Measurements from ENCODE around the gene AFTPH.
A peak's percentile ranks its signal among the peaks of the same experiment; 100 is the strongest.

The AFTPH gene

DNA sequence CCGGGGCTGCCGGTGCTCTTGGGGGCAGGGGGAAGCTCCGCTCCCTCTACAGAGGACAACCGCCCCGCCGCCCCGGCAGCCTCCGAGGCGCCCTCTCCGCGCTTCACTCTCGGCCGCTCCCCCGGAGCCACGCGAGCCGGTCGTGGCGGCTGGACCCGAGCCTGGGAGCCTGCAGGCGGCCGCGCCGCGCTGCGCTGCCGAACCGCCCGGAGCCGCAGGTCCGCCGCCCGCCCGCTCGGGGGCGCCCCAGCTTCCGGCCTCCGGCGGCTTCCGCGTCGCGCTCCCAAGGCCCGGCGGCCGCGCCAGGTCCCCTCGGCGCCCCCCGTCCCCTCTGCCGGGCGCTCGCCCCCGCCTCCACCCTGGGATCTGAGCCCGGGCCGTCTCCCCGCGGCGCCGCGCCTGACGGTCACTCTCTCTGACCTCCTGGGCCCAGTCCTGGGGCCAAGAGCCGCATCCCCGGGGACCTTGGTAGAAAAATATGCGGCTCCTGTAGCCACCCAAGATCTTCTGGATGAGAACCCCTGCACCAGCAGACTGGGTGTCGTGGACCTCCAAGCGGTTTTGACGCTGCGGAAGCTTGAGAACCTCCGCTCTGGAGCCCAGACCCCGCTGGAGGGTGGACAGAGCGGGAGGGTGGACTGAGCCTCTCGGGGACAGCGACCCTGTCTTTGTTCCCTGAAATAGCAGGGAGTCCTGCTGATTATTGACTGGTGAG lies 85.3 kb downstream of the AFTPH start:
- DNase-seq (ENCODE audit: low read depth, low spot score): peak; percentile 82

GRCh38 chr2:64609942-64610281 lies 85.8 kb downstream of the AFTPH start:
- DNase-seq (ENCODE audit: low read depth, low spot score): no peak

GRCh38 chr2:64610316-64610855 lies 86.3 kb downstream of the AFTPH start:
- no peak for DNase-seq (ENCODE audit: low read depth, low spot score)

DNA sequence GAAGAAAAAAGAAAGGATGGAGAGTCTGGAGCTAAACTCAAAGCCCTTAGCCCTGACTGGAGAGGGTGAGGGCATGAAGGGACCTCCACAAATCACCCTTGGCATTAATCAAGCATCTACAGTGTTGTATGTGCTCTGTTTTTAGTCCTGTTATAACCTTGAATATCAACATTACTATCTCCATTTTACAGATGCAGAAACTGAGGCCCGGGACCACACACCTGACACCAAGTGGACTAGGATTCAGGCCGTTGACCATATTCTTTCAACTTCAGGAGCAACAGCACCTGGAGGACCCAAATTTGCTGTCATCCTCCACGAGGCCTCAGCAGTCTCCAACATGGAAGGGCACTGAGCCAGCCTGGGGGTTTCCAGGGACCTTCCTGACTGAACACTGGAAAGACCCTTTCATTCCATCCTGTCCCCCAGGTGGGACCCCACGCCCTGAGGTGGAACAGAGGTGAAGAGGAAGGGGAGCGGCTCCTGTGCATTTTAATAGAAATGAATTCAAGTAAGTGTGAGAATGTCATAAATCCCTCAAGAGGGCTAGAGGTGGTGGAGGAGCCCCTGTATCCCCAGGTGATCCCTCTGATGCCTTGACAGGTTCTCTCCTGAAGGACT lies 88.6 kb downstream of the AFTPH start:
- DNase-seq (ENCODE audit: low read depth, low spot score): no peak

DNA sequence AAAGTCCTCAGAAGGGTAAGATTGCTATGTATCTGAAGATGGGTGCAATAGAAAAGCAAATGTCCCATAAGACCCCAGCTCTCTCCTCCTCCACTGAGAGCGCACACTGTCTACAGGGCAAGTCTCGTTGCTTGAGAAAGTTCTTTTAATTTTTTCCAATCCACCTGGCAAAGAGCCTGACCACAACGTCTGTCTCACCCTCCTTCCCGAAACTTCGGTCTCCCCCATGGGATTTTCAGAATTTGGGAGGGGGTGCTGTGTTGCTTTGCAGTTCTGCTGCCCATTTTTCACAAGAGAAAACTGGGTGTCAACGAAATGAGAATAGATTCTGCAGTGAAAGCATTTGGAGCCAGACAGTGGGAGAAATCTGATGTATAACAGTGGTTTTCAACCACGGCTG lies 89.1 kb downstream of the AFTPH start:
- peak; percentile 24 for DNase-seq (ENCODE audit: low read depth, low spot score)

- no peak for DNase-seq (ENCODE audit: low read depth, low spot score)
Observed at GRCh38 chr2:64615192-64615763, 91.2 kb downstream of the AFTPH start.

- DNase-seq (ENCODE audit: low read depth, low spot score): no peak
Observed at GRCh38 chr2:64615844-64616536, 91.9 kb downstream of the AFTPH start.

DNA sequence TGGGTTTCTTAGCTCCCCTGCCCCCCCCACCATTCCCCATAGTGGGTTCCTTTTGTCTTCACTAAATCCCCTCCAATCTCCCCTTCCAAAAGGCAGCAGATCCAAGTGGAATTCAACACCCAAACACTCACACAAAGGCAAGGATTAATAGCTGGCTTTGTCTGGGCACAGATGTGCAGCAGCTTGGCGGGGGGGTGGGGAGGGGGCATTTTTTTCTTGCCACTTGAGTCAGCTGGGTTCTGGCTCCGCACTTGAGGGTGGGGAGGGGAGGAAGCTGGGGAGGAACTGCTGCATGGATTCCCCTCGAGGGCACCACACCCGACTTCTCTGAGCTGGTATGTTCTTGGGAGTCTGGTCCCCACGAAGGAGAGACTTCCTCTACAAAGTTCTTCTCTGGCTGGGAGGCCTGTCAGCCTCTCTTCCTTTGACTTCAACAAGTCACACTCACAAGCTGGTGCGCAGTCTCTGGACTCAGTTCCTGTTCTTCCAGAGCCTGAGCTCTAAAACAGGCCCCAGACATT lies 93.6 kb downstream of the AFTPH start:
- no peak for DNase-seq (ENCODE audit: low read depth, low spot score)

GRCh38 chr2:64620661-64621060 lies 96.5 kb downstream of the AFTPH start:
- DNase-seq (ENCODE audit: low read depth, low spot score): no peak

DNA sequence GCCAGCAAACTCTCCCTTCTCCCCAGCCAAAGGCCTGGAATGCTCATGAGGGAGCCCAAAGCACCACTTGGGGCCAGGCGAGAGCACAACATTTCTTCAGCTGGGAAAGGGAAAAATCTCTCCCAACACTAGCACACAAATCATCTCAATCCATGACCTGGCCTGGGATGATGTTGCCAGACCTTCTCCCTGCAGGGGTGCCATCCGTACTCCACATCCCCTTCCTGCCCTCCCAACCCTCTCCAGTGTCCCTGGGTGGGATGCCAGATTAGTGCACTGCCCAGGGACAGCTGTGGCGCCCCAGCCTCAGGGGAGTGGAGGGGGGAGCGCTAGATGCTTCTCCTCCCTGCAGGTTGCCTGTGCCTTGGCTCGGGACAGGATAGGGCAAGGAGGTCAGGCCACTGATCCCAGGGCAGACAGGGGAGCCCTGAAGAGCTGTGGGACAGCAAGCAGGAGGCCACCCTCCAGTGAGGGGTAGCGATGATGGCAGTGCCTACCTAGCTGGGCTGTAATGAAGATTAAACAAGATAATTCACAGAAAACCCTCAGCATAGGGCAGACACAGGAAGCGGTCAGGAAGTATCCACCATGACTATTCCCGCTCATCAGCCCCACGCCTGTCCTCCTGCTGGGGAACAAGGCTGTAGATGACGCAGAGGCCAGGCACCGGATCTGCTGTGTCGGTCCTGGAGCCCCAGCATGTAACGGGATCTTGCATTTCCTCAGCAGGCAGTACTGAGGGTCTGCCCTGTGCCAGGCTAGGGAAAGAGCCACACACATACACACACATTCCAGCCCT lies 98.5 kb downstream of the AFTPH start:
- no peak for DNase-seq (ENCODE audit: low read depth, low spot score)

DNA sequence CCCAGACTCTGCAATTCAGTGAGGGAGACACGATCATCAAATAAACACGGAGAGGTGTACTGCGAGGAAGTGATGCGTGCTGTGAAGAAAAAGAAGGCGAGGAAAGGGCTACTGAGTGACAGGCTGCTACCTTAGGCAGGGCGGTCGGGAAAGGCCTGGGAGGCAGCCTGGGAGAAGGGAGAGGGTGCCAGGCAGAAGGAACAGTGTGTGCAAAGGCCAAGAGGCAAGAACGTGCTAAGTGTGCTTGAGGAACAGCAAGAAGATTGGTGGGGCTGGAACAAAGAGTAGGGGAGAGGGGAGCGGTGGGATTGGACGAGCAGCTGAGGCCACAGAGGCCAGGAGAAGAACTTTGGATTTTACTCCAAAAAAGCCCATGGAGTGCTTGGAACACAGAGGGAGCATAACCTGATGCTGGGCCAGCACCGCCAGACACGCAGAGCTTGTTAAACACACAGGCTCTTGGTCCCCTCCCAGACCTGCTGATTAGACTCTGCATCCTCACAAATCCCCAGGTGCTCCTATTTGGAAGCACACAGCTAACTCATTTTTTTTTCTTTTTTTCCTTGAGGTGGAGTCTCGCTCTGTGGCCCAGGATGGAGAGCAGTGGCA lies 99.2 kb downstream of the AFTPH start:
- DNase-seq (ENCODE audit: low read depth, low spot score): no peak

DNA sequence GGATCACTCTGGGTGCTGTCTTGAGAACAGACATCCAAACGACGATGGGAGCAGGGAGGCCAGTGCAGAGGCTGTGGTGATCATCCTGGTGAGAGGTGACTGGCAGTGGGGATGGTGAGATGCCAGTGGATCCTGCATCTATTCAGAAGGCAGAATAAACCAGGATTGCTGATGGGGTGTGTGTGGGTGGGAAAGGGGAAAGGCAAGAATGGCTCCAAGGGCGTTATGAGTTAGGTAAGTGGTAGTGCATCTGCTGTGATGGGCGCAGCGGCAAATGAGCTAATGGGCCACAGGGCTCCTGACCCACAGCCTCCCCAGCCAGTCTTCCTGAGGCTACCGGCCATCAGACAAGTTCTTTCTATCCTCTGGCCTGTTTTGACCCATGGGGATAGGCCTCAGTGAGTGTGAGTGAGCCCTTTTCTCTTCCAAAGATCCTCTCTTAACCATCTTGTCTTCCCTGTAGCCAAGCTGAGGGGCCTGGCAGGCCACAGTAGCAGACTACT lies 100.0 kb downstream of the AFTPH start:
- DNase-seq (ENCODE audit: low read depth, low spot score): no peak

GRCh38 chr2:64624862-64625261 lies 100.7 kb downstream of the AFTPH start:
- no peak for DNase-seq (ENCODE audit: low read depth, low spot score)

- no peak for DNase-seq (ENCODE audit: low read depth, low spot score)
Observed at GRCh38 chr2:64625299-64626145, 101.4 kb downstream of the AFTPH start.

DNA sequence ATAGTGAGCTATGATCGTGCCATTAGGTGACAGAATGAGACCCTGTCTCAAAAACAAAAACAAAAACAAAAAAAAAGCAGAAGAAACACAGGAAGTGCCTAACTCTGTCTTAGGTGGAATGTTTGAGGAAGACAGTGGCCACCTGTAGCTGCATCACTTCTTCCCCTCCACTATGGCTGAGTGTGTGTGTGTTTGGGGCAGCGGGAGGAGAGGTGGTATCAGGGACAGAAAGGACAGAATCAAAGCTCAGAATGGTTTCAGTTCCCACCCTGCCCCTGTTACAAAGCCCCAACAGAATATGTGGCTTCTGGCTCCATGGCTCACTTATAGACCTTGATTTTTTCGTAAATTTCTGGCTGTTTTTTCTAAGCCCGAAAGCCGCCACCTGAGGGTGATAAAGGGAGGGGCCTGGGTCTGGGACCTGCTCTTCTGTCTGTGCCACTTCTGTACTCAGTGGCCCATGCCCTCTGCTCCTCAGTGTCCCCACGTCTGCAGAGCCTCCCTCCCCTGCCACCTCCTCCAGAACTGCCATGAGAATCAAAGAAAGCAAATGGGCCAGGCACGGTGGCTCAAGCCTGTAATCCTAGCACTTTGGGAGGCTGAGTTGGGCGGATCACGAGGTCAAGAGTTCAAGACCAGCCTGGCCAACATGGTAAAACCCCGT lies 102.2 kb downstream of the AFTPH start:
- no peak for DNase-seq (ENCODE audit: low read depth, low spot score)

GRCh38 chr2:64626963-64627760 lies 103.0 kb downstream of the AFTPH start:
- peak; percentile 67 for DNase-seq (ENCODE audit: low read depth, low spot score)

DNA sequence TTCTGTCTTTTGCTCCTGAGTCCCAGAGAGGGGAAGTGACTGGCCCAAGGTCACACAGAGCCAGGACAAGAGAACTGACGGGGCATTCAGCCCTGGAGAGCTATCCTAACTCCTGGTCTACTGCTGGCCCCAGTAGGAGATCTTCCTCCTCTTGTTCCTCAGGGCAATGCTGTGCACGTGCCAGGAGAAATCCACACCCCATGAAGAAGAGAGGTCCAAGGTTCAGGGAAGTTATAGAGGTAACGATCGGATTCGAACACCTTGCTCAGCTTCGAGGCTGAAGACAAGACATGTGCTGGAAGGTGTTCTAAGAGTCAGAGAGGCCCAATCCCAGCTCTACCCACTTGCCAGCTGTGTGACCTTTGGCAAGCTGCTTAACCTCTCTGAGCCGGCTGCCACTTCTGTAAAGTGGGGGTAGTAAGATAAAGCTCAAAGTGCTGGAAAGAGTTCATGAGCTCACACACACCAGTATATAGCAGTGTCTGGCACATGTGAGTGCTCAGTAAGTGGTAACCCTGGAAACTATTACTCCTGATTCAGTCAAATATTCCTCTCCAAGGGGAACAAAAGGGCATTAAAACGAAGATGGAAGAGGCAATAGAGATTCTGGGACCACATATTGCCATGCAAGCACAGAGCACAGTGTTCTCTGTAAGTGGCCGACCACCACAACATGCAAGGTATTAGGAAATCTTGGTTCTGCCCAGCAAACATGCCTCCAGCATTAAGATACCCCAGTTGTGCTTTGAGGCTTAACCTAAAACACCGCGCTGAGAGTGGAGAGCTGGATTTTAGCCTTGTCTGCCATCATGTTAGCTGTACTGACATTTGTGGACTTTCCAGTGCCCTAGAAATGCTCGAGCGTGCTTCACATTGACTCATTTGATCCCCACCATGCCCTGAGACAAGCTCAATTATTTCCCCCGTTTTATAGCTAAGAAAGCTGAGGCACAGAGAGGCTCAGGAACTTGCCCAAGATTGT lies 104.0 kb downstream of the AFTPH start:
- no peak for DNase-seq (ENCODE audit: low read depth, low spot score)

Data from astrocyte of the hippocampus (primary cell).